Liver (tissue), 9 donors: ENCODE measurements around the gene DDOST. TPM values are rescaled to one million over a fixed set of nuclear protein-coding genes. Genes with fewer than 3 reads are reported as not detected.

Experiments
- DNase-seq: peaks from one replicate; pipeline ENCODE4 v3.0.0-alpha.2; 2017; ENCODE audit warnings: low spot score
- H3K27ac ChIP-seq, 2 donors: one replicate each; pipeline ENCODE4 v1.7.0; 2013; ENCODE audit warnings: inconsistent platforms in 2 of 2, low read length in 2 of 2, control low read depth in 1 of 2, low read depth in 1 of 2, mild to moderate bottlenecking in 1 of 2
- H3K27me3 ChIP-seq, 4 donors: one replicate each; pipeline versions ENCODE4 v1.6.1 to v1.7.0; 2013; ENCODE audit warnings: low read length in 3 of 4, inconsistent platforms in 1 of 4, mild to moderate bottlenecking in 1 of 4, moderate library complexity in 1 of 4; ENCODE audit not compliant: control insufficient read depth in 4 of 4, insufficient read depth in 4 of 4
- H3K36me3 ChIP-seq, 4 donors: one replicate each; pipeline versions ENCODE4 v1.6.1 to v1.7.0; 2013; ENCODE audit warnings: low read length in 3 of 4, mild to moderate bottlenecking in 3 of 4, low read depth in 1 of 4, moderate library complexity in 1 of 4; ENCODE audit not compliant: control insufficient read depth in 4 of 4, insufficient read depth in 3 of 4
- H3K4me1 ChIP-seq, 4 donors: one replicate each; pipeline versions ENCODE4 v1.6.1 to v1.7.0; 2013; ENCODE audit warnings: low read length in 3 of 4, mild to moderate bottlenecking in 3 of 4, moderate library complexity in 1 of 4; ENCODE audit not compliant: control insufficient read depth in 4 of 4, insufficient read depth in 4 of 4
- H3K4me3 ChIP-seq, 3 donors: one replicate each; pipeline versions ENCODE4 v1.6.1 to v1.7.0; 2013; ENCODE audit warnings: low read length in 3 of 3, control low read depth in 1 of 3, low read depth in 1 of 3, mild to moderate bottlenecking in 1 of 3
- H3K9ac ChIP-seq, 2 donors: one replicate each; pipeline ENCODE4 v1.7.0; 2013; ENCODE audit warnings: low read length in 2 of 2, mild to moderate bottlenecking in 2 of 2, moderate library complexity in 2 of 2, control low read depth in 1 of 2, low read depth in 1 of 2
- H3K9me3 ChIP-seq, 4 donors: one replicate each; pipeline versions ENCODE4 v1.6.1 to v1.7.0; 2013; ENCODE audit warnings: low read length in 3 of 4; ENCODE audit not compliant: control insufficient read depth in 4 of 4
- ATF3 ChIP-seq: IDR thresholded peaks from 2 replicates; pipeline ENCODE4 v1.6.1; 2016; ENCODE audit warnings: antibody characterized with exemption
- CTCF ChIP-seq: fragments of 150-350 bp; IDR thresholded peaks from 2 replicates; pipeline ENCODE4 v1.5.1; 2017; ENCODE audit warnings: improper control_type of control experiment, low read depth, low read length; ENCODE audit not compliant: missing input control
- EGR1 ChIP-seq, 2 donors: IDR thresholded peaks; 2 replicates each; pipeline ENCODE4 v1.6.1; 2016 to 2018; ENCODE audit warnings: antibody characterized with exemption in 2 of 2, low read depth in 2 of 2
- FOXA2 ChIP-seq: IDR thresholded peaks from 2 replicates; pipeline ENCODE4 v1.6.1; 2016; ENCODE audit warnings: antibody characterized with exemption
- GABPA ChIP-seq, 2 donors: IDR thresholded peaks in 1 of 2; conservative IDR thresholded peaks in 1 of 2; 2 replicates each; pipeline ENCODE4 v1.6.1; 2016; ENCODE audit warnings: antibody characterized with exemption in 2 of 2, mild to moderate bottlenecking in 1 of 2, moderate library complexity in 1 of 2
- JUND ChIP-seq, 2 donors: IDR thresholded peaks; 2 replicates each; pipeline ENCODE4 v1.6.1; 2016; ENCODE audit warnings: antibody characterized with exemption in 2 of 2
- MAX ChIP-seq: IDR thresholded peaks from 2 replicates; pipeline ENCODE4 v1.6.1; 2016; ENCODE audit warnings: antibody characterized with exemption
- NR2F2 ChIP-seq: IDR thresholded peaks from 2 replicates; pipeline ENCODE4 v1.6.1; 2016; ENCODE audit warnings: antibody characterized with exemption
- RAD21 ChIP-seq, 2 donors: IDR thresholded peaks; 2 replicates each; pipeline ENCODE4 v1.6.1; 2016; ENCODE audit warnings: antibody characterized with exemption in 2 of 2, mild to moderate bottlenecking in 2 of 2
- REST ChIP-seq: IDR thresholded peaks from 2 replicates; pipeline ENCODE4 v1.6.1; 2016; ENCODE audit warnings: antibody characterized with exemption, mild to moderate bottlenecking
- TAF1 ChIP-seq: conservative IDR thresholded peaks from 2 replicates; pipeline ENCODE4 v1.6.1; 2016; ENCODE audit warnings: antibody characterized with exemption, mild to moderate bottlenecking
- YY1 ChIP-seq: IDR thresholded peaks from 2 replicates; pipeline ENCODE4 v1.6.1; 2016; ENCODE audit warnings: antibody characterized with exemption, mild to moderate bottlenecking
- ZBTB33 ChIP-seq: IDR thresholded peaks from 2 replicates; pipeline ENCODE4 v1.6.1; 2016; ENCODE audit warnings: antibody characterized with exemption
- WGBS: extraction: QIAGEN DNeasy Blood & Tissue Kit; methylation state at CpG from one replicate; pipeline ENCODE4 v1.1.7; 2013; 5-methylcytosine and 5-hydroxymethylcytosine counted together
- polyA plus RNA-seq, 2 donors: library from polyadenylated mRNA; stranded (reverse) in 1 of 2; unstranded in 1 of 2; fragments of 200-250 nt in 1 of 2; fragments of >200 nt in 1 of 2; fragmentation: Nextera tagmentation in 1 of 2; extraction: Ambion mirVana in 1 of 2; gene quantifications; one replicate each; pipeline versions ENCODE4 v1.2.1 to v1.2.3, GENCODE V29; 2013 to 2015
- total RNA-seq, 2 donors: library from RNA; depleted of rRNA; stranded (reverse); fragments of >200 nt; gene quantifications; one replicate each; pipeline ENCODE4 v1.2.3, GENCODE V29; 2014
- donor health status: healthy.
- donor health status: healthy.
- donor health status: healthy.
- donor health status: healthy.
- donor health status: healthy.

DDOST gene
- total and polyA plus RNA-seq, 4 donors = 70.2 to 193 (median 164) TPM

GRCh38 chr1:20644416-20644815 lies 16.8 kb downstream of the DDOST start:
- TF ChIP-seq ZBTB33 (no peak), YY1 (no peak), CTCF (no peak)
- Histone ChIP-seq H3K4me1 (no peaks in the 10 kb centered on the region), H3K36me3 (peaks cover 8 to 60% (median 49%) of the 10 kb centered on the region in 4 donors), H3K27ac (no peak overlapping the region), H3K4me3 (no peak overlapping the region), H3K27me3 (no peaks in the 10 kb centered on the region), H3K9ac (no peak overlapping the region), H3K9me3 (no peaks in the 10 kb centered on the region)
- DNase-seq = no peak
- WGBS = 95% methylated on average over 13 of the region's 13 CpGs

- TF ChIP-seq NR2F2 (no peak), ATF3 (no peak), EGR1 (IDR thresholded peaks at IDR 0.05; ENCODE audit: low read depth in 2 of 2) (no peak), MAX (no peak), REST (no peak), FOXA2 (no peak), YY1 (no peak), JUND (IDR thresholded peaks at IDR 0.05) (no peak), GABPA (IDR thresholded peaks at IDR 0.05 in 1 of 2, conservative IDR thresholded peaks at IDR 0.05 in 1 of 2) (no peak), TAF1 (no peak), ZBTB33 (no peak), RAD21 (IDR thresholded peaks at IDR 0.05) (no peak)
- Histone ChIP-seq H3K9ac (no peak overlapping the region), H3K27ac (no peak overlapping the region), H3K27me3 (no peaks in the 10 kb centered on the region), H3K36me3 (peaks cover 6 to 59% (median 48%) of the 10 kb centered on the region in 4 donors), H3K4me3 (no peak overlapping the region), H3K9me3 (no peaks in the 10 kb centered on the region), H3K4me1 (no peaks in the 10 kb centered on the region)
- 79% methylated on average over 6 of the region's 6 CpGs for WGBS
- DNase-seq = no peak
These were observed 18.1 kb downstream of the DDOST start for GRCh38 chr1:20643080-20643479.
